Esophagus squamous epithelium (tissue), 4 donors: Measurements from ENCODE around the gene DHDDS.

Source experiments
- POLR2A ChIP-seq, 4 donors: fragments of 450-650 bp; IDR thresholded peaks; one replicate each; pipeline ENCODE4 v1.6.1; 2017; ENCODE audit warnings: antibody characterized with exemption in 4 of 4, mild to moderate bottlenecking in 4 of 4, moderate library complexity in 3 of 4
- TF ChIP-seq, protein P1 (sequence below), 6 experiments: fragments of 450-650 bp in 4 of 6; fragments of 200-600 bp in 2 of 6; sonication (generic) in 2 of 6; IDR thresholded peaks; one replicate each; pipeline ENCODE4 v1.5.1; 2016 to 2019; ENCODE audit warnings: antibody characterized with exemption in 6 of 6, mild to moderate bottlenecking in 4 of 6, moderate library complexity in 4 of 6

- TF ChIP-seq, protein P1, sequence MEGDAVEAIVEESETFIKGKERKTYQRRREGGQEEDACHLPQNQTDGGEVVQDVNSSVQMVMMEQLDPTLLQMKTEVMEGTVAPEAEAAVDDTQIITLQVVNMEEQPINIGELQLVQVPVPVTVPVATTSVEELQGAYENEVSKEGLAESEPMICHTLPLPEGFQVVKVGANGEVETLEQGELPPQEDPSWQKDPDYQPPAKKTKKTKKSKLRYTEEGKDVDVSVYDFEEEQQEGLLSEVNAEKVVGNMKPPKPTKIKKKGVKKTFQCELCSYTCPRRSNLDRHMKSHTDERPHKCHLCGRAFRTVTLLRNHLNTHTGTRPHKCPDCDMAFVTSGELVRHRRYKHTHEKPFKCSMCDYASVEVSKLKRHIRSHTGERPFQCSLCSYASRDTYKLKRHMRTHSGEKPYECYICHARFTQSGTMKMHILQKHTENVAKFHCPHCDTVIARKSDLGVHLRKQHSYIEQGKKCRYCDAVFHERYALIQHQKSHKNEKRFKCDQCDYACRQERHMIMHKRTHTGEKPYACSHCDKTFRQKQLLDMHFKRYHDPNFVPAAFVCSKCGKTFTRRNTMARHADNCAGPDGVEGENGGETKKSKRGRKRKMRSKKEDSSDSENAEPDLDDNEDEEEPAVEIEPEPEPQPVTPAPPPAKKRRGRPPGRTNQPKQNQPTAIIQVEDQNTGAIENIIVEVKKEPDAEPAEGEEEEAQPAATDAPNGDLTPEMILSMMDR (IDR thresholded peaks at IDR 0.05): no peak
- no peak for TF ChIP-seq POLR2A (IDR thresholded peaks at IDR 0.05)
These were observed 61.8 kb downstream of the DHDDS start for GRCh38 chr1:26493938-26494337.
